ENCODE data around the gene PHF2.

GRCh38 chr9:93699650-93700049, 123.3 kb downstream of the PHF2 start:
- TF ChIP-seq CTCF (IDR thresholded peaks at IDR 0.05) (no peak), EZH2 (IDR thresholded peaks at IDR 0.05; ENCODE audit: borderline replicate concordance, insufficient read depth, low read depth, low read length, poor library complexity, severe bottlenecking) (no peak)
